GM21737 (cell line): ENCODE measurements around the gene TGM1.
"Not testable (repeated sequence)": the region's sequence is repeated elsewhere in the genome, so short reads cannot be mapped to it uniquely, and the experiment has no call there.

ENCODE experiments used
- ATAC-seq: cut with Tn5 transposase; IDR thresholded peaks from one replicate; pipeline ENCODE4 v1.9.1; 2021; ENCODE audit warnings: mild to moderate bottlenecking, moderate library complexity; ENCODE audit not compliant: unreplicated experiment

The TGM1 gene

DNA sequence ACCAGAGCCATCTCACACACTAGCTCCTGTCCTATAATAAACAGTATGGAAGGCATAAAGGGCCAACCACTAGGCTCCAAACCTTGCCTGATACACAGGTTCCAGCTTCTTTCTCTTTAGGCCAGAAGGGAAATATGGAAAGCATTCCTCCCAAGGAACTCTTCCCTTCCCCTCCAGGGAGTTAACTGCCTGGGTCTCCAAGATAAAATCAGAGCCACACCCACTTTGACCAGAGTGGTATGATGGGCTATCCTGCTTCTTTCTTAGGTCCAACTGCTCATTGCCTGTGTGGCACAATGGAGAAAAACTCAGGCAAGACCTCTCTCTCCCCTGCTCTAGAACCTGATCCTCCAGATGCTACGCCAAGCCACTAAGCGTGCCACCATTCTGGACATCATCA is 55.4 kb downstream of the TGM1 start:
- no peak for ATAC-seq

DNA sequence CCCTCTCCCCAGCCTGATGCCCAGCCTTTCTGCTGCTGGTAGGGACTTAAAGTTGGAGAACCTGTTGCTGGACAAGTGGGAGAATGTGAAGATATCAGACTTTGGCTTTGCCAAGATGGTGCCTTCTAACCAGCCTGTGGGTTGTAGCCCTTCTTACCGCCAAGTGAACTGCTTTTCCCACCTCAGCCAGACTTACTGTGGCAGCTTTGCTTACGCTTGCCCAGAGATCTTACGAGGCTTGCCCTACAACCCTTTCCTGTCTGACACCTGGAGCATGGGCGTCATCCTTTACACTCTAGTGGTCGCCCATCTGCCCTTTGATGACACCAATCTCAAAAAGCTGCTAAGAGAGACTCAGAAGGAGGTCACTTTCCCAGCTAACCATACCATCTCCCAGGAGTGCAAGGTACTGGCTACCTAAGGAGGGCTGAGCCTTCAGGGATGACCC is 55.8 kb downstream of the TGM1 start:
- no peak for ATAC-seq

DNA sequence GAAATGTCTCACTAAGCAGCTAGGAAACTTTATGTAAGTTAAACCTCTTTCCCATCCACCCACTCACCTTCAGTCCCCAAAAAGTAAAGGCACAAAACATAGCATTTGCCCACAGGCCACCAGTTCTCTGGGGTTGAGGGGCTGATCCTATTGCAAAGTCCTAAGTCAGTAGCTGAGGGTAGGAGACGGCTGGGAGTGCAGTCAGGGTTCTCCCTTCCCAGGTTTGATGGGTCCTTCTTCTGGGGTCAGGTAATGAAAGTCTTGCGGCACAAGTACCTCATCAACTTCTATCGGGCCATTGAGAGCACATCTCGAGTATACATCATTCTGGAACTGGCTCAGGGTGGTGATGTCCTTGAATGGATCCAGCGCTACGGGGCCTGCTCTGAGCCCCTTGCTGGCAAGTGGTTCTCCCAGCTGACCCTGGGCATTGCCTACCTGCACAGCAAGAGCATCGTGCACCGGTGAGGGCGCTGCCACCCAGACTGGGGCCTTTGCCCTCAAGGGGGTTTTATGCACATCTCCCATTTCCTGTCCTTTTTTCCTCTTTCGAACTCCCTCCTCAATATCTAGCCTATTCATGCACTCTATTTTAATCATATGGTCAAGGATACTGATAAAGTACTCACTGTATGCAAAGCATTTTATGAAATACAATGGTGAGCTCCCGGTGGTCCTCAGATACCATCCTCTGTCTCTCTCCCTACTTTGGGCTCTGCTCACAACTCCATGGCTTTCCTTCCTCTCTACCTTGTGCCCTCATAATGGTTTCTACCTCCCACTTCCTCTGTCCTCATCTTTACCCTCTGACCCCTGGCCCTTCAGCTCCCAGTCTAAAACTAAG is 56.5 kb downstream of the TGM1 start:
- no peak for ATAC-seq

DNA sequence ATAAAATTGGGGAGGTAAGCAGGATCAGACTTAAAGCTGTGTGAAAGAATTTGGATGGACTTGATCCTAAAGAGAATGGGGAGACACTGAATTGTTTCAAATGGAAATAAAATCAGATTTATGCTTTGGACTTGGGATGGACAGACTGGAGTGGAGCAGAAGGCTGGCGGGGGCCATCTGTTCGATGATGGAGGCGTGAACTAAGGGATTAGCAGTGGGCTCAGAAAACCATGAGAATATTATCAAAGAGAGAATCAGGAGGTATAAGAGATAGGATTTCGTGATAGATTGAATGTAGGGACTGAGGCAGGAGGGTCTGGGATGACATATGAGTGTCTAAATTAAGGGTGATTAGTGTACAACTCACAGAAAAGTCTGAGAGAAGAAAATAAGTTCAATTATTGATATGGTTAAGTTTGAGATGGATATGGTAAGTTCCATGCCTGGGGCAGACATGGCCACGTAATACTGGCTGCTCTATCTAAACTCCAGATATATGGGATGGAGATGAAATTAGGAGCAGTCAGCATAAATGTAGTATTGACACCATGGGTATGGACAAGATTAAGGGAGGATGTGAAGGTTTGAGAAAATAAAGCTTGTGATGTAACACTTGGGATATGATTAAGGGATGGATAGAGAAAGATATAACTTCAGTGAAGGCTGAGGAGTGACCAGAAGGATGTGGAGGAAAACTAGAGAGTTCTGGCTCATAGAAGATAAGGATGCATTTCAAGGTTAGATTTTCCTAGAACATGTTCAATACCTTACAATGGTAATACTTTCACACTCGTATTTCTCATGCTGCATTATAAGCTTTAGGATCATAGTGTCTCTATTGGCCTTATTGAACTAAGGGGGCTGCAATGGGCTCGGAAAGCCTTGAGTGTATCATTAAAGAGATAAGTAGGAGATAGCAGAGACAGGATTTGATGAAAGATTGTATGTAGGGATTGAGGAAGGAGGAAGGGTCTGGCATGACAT is 58.5 kb downstream of the TGM1 start:
- ATAC-seq, result no peak

DNA sequence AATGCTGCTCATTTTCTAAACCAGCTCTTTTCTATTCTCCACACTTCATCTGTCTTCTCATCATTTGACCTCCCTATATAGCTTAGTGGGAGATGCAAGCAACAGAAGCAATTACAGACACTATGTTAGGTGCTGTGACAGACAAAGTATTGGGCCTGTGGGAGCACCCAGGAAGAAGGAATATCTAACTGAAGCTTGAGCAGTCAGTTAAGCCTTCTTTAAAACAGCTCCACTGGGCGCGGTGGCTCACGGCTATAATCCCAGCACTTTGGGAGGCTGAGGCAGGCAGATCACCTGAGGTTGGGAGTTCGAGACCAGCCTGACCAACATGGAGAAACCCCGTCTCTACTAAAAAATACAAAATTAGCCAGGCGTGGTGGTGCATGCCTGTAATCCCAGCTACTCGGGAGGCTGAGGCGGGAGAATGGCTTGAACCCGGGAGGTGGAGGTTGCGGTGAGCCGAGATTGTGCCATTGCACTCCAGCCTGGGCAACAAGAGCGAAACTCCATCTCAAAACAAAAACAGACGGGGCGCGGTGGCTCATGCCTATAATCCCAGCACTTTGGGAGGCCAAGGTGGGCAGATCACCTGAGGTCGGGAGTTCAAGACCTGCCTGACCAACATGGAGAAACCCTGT is 59.6 kb downstream of the TGM1 start:
- not testable (repeated sequence) for ATAC-seq

DNA sequence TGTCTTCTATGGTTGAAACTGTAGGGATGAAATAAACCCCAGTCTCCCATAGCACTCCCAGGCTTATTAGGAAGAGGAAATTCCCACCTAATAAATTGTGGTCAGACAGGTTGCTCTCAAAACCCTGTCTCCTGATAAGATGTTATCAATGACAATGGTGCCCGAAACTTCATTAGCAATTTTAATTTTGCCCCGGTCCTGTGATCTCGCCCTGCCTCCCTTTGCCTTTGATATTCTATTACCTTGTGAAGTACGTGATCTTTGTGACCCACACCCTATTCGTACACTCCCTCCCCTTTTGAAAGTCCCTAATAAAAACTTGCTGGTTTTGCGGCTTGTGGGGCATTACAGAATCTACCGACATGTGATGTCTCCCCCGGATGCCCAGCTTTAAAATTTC is 60.4 kb downstream of the TGM1 start:
- ATAC-seq, result not testable (repeated sequence)
